GM21825 (cell line): ENCODE measurements around the gene GRM7.

Experiments
- ATAC-seq: cut with Tn5 transposase; IDR thresholded peaks from one replicate; pipeline ENCODE4 v1.9.1; 2021; ENCODE audit warnings: mild to moderate bottlenecking, moderate library complexity; ENCODE audit not compliant: unreplicated experiment

GRM7 gene

GRCh38 chr3:6965881-6966280, 105.0 kb downstream of the GRM7 start:
- ATAC-seq, result no peak

- ATAC-seq, result no peak
Observed at GRCh38 chr3:6971933-6972332, 111.0 kb downstream of the GRM7 start.

- ATAC-seq, result no peak
Observed at GRCh38 chr3:6985848-6986247, 124.9 kb downstream of the GRM7 start.

- ATAC-seq, result no peak
Observed at GRCh38 chr3:6989608-6990291, 128.8 kb downstream of the GRM7 start.

- ATAC-seq, result no peak
Observed at GRCh38 chr3:6994081-6994668, 133.3 kb downstream of the GRM7 start.

- ATAC-seq, result no peak
Observed at GRCh38 chr3:7000501-7000900, 139.6 kb downstream of the GRM7 start.

GRCh38 chr3:7001370-7001769, 140.5 kb downstream of the GRM7 start:
- no peak for ATAC-seq

GRCh38 chr3:7015683-7016440, 154.9 kb downstream of the GRM7 start:
- ATAC-seq, result no peak

- ATAC-seq, result no peak
Observed at GRCh38 chr3:7025581-7026300, 164.8 kb downstream of the GRM7 start.

GRCh38 chr3:7029562-7029961, 168.6 kb downstream of the GRM7 start:
- no peak for ATAC-seq

GRCh38 chr3:7038394-7038793, 177.5 kb downstream of the GRM7 start:
- ATAC-seq, result no peak

- no peak for ATAC-seq
Observed at GRCh38 chr3:7062714-7063113, 201.8 kb downstream of the GRM7 start.

- ATAC-seq, result no peak
Observed at GRCh38 chr3:7070461-7070860, 209.5 kb downstream of the GRM7 start.

GRCh38 chr3:7074217-7074616, 213.3 kb downstream of the GRM7 start:
- no peak for ATAC-seq

- no peak for ATAC-seq
Observed at GRCh38 chr3:7075117-7075516, 214.2 kb downstream of the GRM7 start.

GRCh38 chr3:7075901-7076300, 215.0 kb downstream of the GRM7 start:
- no peak for ATAC-seq

GRCh38 chr3:7082244-7082643, 221.3 kb downstream of the GRM7 start:
- no peak for ATAC-seq

- ATAC-seq, result no peak
Observed at GRCh38 chr3:7086417-7086816, 225.5 kb downstream of the GRM7 start.

- no peak for ATAC-seq
Observed at GRCh38 chr3:7095116-7095515, 234.2 kb downstream of the GRM7 start.

- ATAC-seq, result no peak
Observed at GRCh38 chr3:7100136-7100535, 239.2 kb downstream of the GRM7 start.

GRCh38 chr3:7106635-7107034, 245.7 kb downstream of the GRM7 start:
- no peak for ATAC-seq
